AG09319 (cell line): ENCODE measurements around the gene CCL11.

Experiments
- DNase-seq: peaks from one replicate; pipeline ENCODE4 v3.0.0-alpha.2; 2010; ENCODE audit warnings: low read depth; ENCODE audit errors: extremely low read depth
- TF ChIP-seq, protein P1 (sequence below): IDR thresholded peaks from 2 replicates; pipeline ENCODE4 v1.5.1; 2011; ENCODE audit warnings: low read depth, mild to moderate bottlenecking, inconsistent platforms, low read length, moderate library complexity

The CCL11 gene

DNA sequence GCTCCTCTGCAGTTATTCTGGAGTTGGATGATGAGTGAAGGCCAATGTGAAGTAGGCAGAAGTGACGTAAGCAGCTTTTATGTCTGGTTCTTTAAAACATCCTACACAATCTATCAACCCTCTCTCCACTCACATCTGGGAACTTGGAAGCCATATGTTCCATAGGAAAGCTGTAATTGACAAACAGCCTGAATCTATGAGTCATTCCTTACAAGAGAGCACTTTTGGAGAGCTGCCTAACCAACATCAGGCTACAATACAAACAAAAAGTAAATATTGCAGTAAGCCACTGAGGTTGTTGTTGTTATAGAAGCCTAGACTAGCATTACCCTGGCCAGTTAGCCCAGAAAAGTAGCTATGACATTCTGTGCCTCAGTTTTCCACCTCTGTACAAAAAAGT, 9.7 kb upstream of the CCL11 start:
- TF ChIP-seq, protein P1, sequence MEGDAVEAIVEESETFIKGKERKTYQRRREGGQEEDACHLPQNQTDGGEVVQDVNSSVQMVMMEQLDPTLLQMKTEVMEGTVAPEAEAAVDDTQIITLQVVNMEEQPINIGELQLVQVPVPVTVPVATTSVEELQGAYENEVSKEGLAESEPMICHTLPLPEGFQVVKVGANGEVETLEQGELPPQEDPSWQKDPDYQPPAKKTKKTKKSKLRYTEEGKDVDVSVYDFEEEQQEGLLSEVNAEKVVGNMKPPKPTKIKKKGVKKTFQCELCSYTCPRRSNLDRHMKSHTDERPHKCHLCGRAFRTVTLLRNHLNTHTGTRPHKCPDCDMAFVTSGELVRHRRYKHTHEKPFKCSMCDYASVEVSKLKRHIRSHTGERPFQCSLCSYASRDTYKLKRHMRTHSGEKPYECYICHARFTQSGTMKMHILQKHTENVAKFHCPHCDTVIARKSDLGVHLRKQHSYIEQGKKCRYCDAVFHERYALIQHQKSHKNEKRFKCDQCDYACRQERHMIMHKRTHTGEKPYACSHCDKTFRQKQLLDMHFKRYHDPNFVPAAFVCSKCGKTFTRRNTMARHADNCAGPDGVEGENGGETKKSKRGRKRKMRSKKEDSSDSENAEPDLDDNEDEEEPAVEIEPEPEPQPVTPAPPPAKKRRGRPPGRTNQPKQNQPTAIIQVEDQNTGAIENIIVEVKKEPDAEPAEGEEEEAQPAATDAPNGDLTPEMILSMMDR: no peak
- DNase-seq: peak; percentile 87

DNA sequence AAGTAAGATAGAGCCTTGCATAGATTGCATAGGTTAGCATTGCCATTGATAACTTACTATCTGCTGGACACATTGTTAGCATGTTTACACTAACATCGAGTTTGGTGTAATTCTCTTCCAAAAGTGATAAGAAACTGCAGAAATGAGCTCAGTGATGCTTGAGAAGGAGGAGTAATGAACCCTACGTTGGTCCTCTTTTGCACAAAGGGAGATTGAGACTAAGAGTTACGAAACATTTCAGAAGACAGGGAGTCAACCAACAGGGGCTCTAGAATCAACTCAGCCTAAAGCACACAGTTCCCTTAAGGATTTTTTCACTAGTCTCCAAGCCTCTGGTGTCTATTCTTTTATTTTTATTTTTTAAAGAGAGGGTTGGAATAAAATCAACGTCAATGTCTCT, 8.7 kb upstream of the CCL11 start:
- DNase-seq: no peak
- TF ChIP-seq, protein P1: no peak

DNA sequence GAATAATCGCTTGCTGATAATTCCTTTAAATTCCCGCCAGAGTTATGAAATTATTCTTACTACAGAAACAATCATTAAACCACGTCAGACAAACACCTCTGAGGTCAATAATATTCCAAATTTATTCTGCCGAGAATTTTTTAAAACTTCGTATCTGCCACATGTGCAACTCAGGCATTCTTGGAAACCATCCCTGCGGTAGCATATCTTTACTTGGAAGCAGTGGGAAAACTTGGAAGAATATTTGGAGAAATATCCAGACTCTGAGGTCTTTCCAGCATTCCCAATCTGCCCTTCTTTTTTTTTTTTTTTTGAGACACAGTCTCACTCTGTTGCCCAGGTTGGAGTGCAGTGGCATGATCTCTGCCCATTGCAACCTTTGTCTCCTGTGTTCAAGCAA, 2.0 kb upstream of the CCL11 start:
- no peak for DNase-seq
- TF ChIP-seq, protein P1: no peak

DNA sequence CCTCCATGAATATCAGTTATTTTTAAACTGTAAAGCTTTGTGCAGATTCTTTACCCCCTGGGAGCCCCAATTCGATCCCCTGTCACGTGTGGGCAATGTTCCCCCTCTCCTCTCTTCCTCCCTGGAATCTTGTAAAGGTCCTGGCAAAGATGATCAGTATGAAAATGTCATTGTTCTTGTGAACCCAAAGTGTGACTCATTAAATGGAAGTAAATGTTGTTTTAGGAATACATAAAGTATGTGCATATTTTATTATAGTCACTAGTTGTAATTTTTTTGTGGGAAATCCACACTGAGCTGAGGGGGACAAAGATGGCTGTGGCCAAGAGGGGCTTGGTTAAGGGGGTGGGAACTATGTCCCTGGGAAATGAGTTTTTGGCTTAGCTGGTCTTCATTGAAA, 2.3 kb downstream of the CCL11 start:
- no peak for DNase-seq
- TF ChIP-seq, protein P1: no peak

DNA sequence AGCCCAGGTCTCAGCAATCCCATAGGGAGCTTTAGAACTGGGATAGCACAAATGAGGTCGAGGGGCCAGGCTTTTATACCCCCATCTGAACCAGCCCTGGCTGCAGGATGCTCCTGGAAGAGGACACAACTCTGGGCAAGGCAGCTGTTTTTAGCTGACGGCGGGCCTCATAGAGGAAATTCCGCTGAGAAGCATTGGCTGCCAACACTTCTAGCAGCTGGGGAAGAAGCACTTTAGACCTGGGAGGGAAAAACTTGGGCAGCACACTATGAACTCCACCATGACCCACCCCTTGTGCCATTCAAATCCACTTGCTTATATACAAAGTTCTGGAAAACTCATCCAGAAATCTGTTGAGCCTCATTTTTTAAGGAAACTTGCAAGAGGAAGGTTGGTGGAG, 5.0 kb downstream of the CCL11 start:
- TF ChIP-seq, protein P1: no peak
- DNase-seq: no peak

DNA sequence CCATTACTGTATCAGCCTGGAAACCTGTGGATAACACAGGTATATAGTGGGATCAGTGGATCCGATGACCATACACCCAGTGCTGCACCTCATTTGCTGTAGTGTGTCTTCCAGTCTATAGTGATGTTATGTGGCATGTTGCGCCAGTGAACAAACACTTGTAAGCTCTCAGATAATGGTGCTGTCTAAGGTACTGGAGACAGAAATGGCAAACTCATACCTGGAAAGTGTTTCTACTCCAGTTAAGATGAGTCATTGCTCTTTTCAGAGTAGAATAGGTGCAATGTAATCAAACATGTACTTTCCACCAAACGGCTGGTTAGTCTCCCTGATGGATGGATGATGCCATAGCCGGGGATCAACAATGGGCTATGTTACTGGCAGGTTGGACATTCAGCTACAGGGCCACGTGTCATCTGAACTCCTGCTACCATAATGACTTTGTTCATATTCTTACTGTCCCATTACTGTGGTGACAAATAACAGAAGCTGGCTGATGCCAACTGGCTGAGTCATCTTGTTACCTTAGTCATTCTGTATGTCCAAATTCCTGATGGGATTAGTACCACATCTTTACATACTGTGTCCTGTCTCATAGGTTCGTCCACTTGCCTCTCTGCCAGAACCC, 6.3 kb downstream of the CCL11 start:
- TF ChIP-seq, protein P1: no peak
- DNase-seq: no peak

DNA sequence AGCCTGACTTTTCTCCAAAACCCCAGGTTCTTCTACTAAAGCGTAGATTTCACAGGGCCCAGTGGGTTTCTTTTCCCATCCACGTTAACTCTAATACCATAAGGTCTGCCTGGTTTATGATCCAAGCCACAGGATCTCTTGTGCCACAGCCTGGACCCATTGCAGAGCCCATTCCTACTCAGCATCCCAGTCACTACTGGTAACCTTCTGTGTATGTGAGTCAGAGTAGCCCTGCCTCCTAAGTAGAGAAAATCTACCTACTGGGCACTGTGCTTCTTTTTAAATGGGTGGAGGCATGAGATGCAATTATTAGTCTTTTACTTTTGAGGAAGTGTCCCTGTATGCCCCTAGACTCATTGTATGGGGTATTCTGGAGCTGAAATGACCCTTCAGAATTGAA, 13.5 kb downstream of the CCL11 start:
- TF ChIP-seq, protein P1: no peak
- no peak for DNase-seq
